ENCODE measurements around the gene DGLUCY. TPM values are rescaled to one million over a fixed set of nuclear protein-coding genes. Genes with fewer than 3 reads are reported as not detected.

The DGLUCY gene
- total RNA-seq, 5 donors from 2014 or later (not counting 1 experiment from before 2014, with no cell fraction given), result 69.8 to 144 (median 99.8) TPM

GRCh38 chr14:91235841-91236240, 122.0 kb downstream of the DGLUCY start:
- Mint-ChIP-seq H3K4me3 (no peak overlapping the region), H3K36me3 (peaks cover 38% of the 10 kb centered on the region), H3K4me1 (peaks cover 64 to 82% (median 73%) of the 10 kb centered on the region in 3 donors), H3K27ac (peak overlapping the region; percentile 76 to 83), H3K27me3 (no peaks in the 10 kb centered on the region), H3K9me3 (peaks cover 0 to under 1% (median 0%) of the 10 kb centered on the region in 3 donors)
- DNase-seq (no peak), ATAC-seq (replicated peaks in 1 of 4) (no peak)
- POLR2A ChIA-PET, result no interaction called here
- CTCF ChIA-PET, result interaction anchor here (0.6 kb wide), 2 partner anchors 29 to 719 kb away, joined by 3 to 5 read pairs; no protein-coding TSS in a partner anchor
- 93% methylated on average over 6 of the region's 7 CpGs for WGBS (ENCODE audit: insufficient coverage)
- H3K27me3 ChIP-seq (replicated peaks in 1 of 2; ENCODE audit: control insufficient read depth in 2 of 2, extremely low read depth in 1 of 2, insufficient read depth in 2 of 2, low read length in 1 of 2), result no peaks in the 10 kb centered on the region
- peaks cover 0 to 11% of the 10 kb centered on the region in 2 donors for H3K36me3 ChIP-seq (ENCODE audit: control insufficient read depth in 2 of 2, extremely low read depth in 1 of 2, insufficient read depth in 1 of 2, low read length in 1 of 2)
- H3K27ac ChIP-seq (ENCODE audit: low read length), result no peak overlapping the region
- no peak overlapping the region for H3K4me3 ChIP-seq (ENCODE audit: control insufficient read depth in 1 of 2, extremely low read depth in 1 of 2, low read length in 1 of 2)
- no peaks in the 10 kb centered on the region for H3K9me3 ChIP-seq
- peaks cover 15 to 74% of the 10 kb centered on the region in 2 experiments for H3K4me1 ChIP-seq (ENCODE audit: control insufficient read depth in 1 of 2, extremely low read depth in 1 of 2, insufficient read depth in 2 of 2, low read length in 2 of 2)

DNA sequence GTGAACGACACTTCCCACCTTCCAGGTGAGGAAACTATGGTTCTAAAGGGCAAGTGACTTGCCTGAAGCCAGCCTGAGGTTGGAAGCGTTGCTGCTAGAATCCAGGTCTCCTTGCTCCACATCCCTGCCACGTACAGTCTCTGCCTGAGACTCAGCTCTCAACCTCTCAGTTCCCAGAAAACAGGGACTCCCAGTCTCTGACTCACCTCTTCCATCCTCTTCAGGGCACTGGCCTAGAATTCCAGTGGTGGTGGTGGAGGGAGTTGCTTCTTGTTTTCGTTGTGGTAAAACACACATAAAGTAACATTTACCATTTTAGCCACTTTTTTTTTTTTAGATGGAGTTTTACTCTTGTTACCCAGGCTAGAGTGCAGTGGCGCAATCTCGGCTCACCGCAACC, 123.3 kb downstream of the DGLUCY start:
- Histone ChIP-seq H3K9me3 (no peaks in the 10 kb centered on the region), H3K4me1 (ENCODE audit: control insufficient read depth in 1 of 2, extremely low read depth in 1 of 2, insufficient read depth in 2 of 2, low read length in 2 of 2) (peaks cover 14 to 74% of the 10 kb centered on the region in 2 experiments), H3K27ac (ENCODE audit: low read length) (no peak overlapping the region), H3K4me3 (ENCODE audit: control insufficient read depth in 1 of 2, extremely low read depth in 1 of 2, low read length in 1 of 2) (no peak overlapping the region), H3K27me3 (replicated peaks in 1 of 2; ENCODE audit: control insufficient read depth in 2 of 2, extremely low read depth in 1 of 2, insufficient read depth in 2 of 2, low read length in 1 of 2) (no peaks in the 10 kb centered on the region), H3K36me3 (ENCODE audit: control insufficient read depth in 2 of 2, extremely low read depth in 1 of 2, insufficient read depth in 1 of 2, low read length in 1 of 2) (peaks cover 0 to 14% of the 10 kb centered on the region in 2 donors)
- no peak for ATAC-seq (replicated peaks in 1 of 4)
- ChIA-PET POLR2A (interaction anchor here in 1 of 2 donors (0.6 kb wide), 1 partner anchor 33 kb away, joined by 3 read pairs; no protein-coding TSS in a partner anchor), CTCF (interaction anchor here in 1 of 2 donors (0.5 kb wide), 1 partner anchor 916 kb away, joined by 3 read pairs; no protein-coding TSS in a partner anchor)
- Mint-ChIP-seq H3K4me3 (no peak overlapping the region), H3K4me1 (peaks cover 64 to 82% (median 73%) of the 10 kb centered on the region in 3 donors), H3K27ac (peak overlapping the region in 1 of 2 donors; percentile 60), H3K27me3 (no peaks in the 10 kb centered on the region), H3K36me3 (peaks cover 36% of the 10 kb centered on the region), H3K9me3 (no peaks in the 10 kb centered on the region)
- 90% methylated on average over 2 of the region's 7 CpGs for WGBS (ENCODE audit: insufficient coverage)
- DNase-seq, result no peak

GRCh38 chr14:91238085-91238484, 124.2 kb downstream of the DGLUCY start:
- ChIA-PET CTCF (no interaction called here), POLR2A (interaction anchor here (0.9 to 1.1 kb wide), 2 partner anchors 8 to 14 kb away, joined by 3 read pairs; no protein-coding TSS in a partner anchor)
- no peaks in the 10 kb centered on the region for H3K9me3 ChIP-seq
- H3K4me3 ChIP-seq (ENCODE audit: control insufficient read depth in 1 of 2, extremely low read depth in 1 of 2, low read length in 1 of 2), result no peak overlapping the region
- H3K27me3 ChIP-seq (replicated peaks in 1 of 2; ENCODE audit: control insufficient read depth in 2 of 2, extremely low read depth in 1 of 2, insufficient read depth in 2 of 2, low read length in 1 of 2), result no peaks in the 10 kb centered on the region
- peaks cover 20 to 73% of the 10 kb centered on the region in 2 experiments for H3K4me1 ChIP-seq (ENCODE audit: control insufficient read depth in 1 of 2, extremely low read depth in 1 of 2, insufficient read depth in 2 of 2, low read length in 2 of 2)
- WGBS (ENCODE audit: insufficient coverage), result 100% methylated on average over 1 of the region's 4 CpGs
- Mint-ChIP-seq H3K27ac (peak overlapping the region; percentile 77 to 84), H3K36me3 (peaks cover 31% of the 10 kb centered on the region), H3K27me3 (no peaks in the 10 kb centered on the region), H3K9me3 (no peaks in the 10 kb centered on the region), H3K4me3 (no peak overlapping the region), H3K4me1 (peaks cover 68 to 82% (median 73%) of the 10 kb centered on the region in 3 donors)
- no peak overlapping the region for H3K27ac ChIP-seq (ENCODE audit: low read length)
- no peak for DNase-seq
- ATAC-seq (replicated peaks in 1 of 4), result no peak
- H3K36me3 ChIP-seq (ENCODE audit: control insufficient read depth in 2 of 2, extremely low read depth in 1 of 2, insufficient read depth in 1 of 2, low read length in 1 of 2), result peaks cover 0 to 14% of the 10 kb centered on the region in 2 donors

GRCh38 chr14:91238661-91239060, 124.8 kb downstream of the DGLUCY start:
- DNase-seq (no peak), ATAC-seq (replicated peaks in 1 of 4) (no peak)
- H3K36me3 ChIP-seq (ENCODE audit: control insufficient read depth in 2 of 2, extremely low read depth in 1 of 2, insufficient read depth in 1 of 2, low read length in 1 of 2), result peaks cover 0 to 14% of the 10 kb centered on the region in 2 donors
- peaks cover 24 to 73% of the 10 kb centered on the region in 2 experiments for H3K4me1 ChIP-seq (ENCODE audit: control insufficient read depth in 1 of 2, extremely low read depth in 1 of 2, insufficient read depth in 2 of 2, low read length in 2 of 2)
- ChIA-PET POLR2A (interaction anchor here (0.9 to 1.1 kb wide), 2 partner anchors 8 to 13 kb away, joined by 3 read pairs; no protein-coding TSS in a partner anchor), CTCF (no interaction called here)
- H3K9me3 ChIP-seq, result no peaks in the 10 kb centered on the region
- peaks cover 31% of the 10 kb centered on the region for H3K36me3 Mint-ChIP-seq
- no peaks in the 10 kb centered on the region for H3K9me3 Mint-ChIP-seq
- peak overlapping the region; percentile 77 to 84 for H3K27ac Mint-ChIP-seq
- 89% methylated on average over 4 of the region's 8 CpGs for WGBS (ENCODE audit: insufficient coverage)
- peaks cover 74 to 82% (median 79%) of the 10 kb centered on the region in 3 donors for H3K4me1 Mint-ChIP-seq
- H3K27ac ChIP-seq (ENCODE audit: low read length), result peak overlapping the region; percentile 28
- no peak overlapping the region for H3K4me3 ChIP-seq (ENCODE audit: control insufficient read depth in 1 of 2, extremely low read depth in 1 of 2, low read length in 1 of 2)
- no peaks in the 10 kb centered on the region for H3K27me3 Mint-ChIP-seq
- no peaks in the 10 kb centered on the region for H3K27me3 ChIP-seq (replicated peaks in 1 of 2; ENCODE audit: control insufficient read depth in 2 of 2, extremely low read depth in 1 of 2, insufficient read depth in 2 of 2, low read length in 1 of 2)
- peak overlapping the region in 1 of 3 donors; percentile 49 for H3K4me3 Mint-ChIP-seq

GRCh38 chr14:91241863-91242262, 128.0 kb downstream of the DGLUCY start:
- Mint-ChIP-seq H3K27me3 (no peaks in the 10 kb centered on the region), H3K4me3 (peak overlapping the region; percentile 82 to 86 (median 85)), H3K27ac (peak overlapping the region; percentile 89 to 90), H3K36me3 (peaks cover 13% of the 10 kb centered on the region), H3K9me3 (no peaks in the 10 kb centered on the region), H3K4me1 (peaks cover 89 to 96% (median 91%) of the 10 kb centered on the region in 3 donors)
- WGBS (ENCODE audit: insufficient coverage), result 2% methylated on average over 7 of the region's 7 CpGs
- CTCF ChIA-PET, result interaction anchor here (0.6 to 0.8 kb wide), 4 partner anchors 10 to 173 kb away, joined by 3 to 6 read pairs (median 3); no protein-coding TSS in a partner anchor
- H3K36me3 ChIP-seq (ENCODE audit: control insufficient read depth in 2 of 2, extremely low read depth in 1 of 2, insufficient read depth in 1 of 2, low read length in 1 of 2), result peaks cover 0 to 3% of the 10 kb centered on the region in 2 donors
- ATAC-seq (replicated peaks in 1 of 4), result peak in 1 of 4 experiments; percentile 12
- H3K4me3 ChIP-seq (ENCODE audit: control insufficient read depth in 1 of 2, extremely low read depth in 1 of 2, low read length in 1 of 2), result peak overlapping the region; percentile 44 to 54
- POLR2A ChIA-PET, result interaction anchor here (0.6 to 1.5 kb wide), 3 partner anchors 8 to 493 kb away, joined by 3 to 4 read pairs (median 3); no protein-coding TSS in a partner anchor
- DNase-seq, result peak in 4 of 35 experiments; percentile 35 to 66 (median 38)
- no peaks in the 10 kb centered on the region for H3K9me3 ChIP-seq
- no peaks in the 10 kb centered on the region for H3K27me3 ChIP-seq (replicated peaks in 1 of 2; ENCODE audit: control insufficient read depth in 2 of 2, extremely low read depth in 1 of 2, insufficient read depth in 2 of 2, low read length in 1 of 2)
- peak overlapping the region; percentile 99 for H3K27ac ChIP-seq (ENCODE audit: low read length)
- peaks cover 49 to 85% of the 10 kb centered on the region in 2 experiments for H3K4me1 ChIP-seq (ENCODE audit: control insufficient read depth in 1 of 2, extremely low read depth in 1 of 2, insufficient read depth in 2 of 2, low read length in 2 of 2)

DNA sequence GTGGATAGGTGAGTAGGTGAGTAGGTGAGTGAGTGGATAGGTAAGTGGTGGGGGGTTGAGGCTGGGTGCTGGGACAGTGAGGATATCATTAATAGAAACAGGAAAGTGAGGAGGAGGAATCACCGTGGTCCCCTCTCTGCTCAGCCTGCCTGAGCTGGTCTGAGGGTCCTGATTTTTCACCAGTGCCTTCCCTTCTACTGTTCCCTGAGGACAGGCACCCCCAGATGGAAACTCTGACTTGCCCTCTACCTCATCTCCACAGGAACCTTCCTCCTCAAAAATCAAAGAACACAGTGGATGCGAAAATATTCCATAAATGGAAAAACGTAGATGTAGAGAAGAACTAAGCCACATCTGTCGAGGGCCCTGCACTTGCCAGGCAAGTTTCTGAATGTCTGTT, 128.8 kb downstream of the DGLUCY start:
- Histone ChIP-seq H3K27ac (ENCODE audit: low read length) (peak overlapping the region; percentile 99), H3K9me3 (no peaks in the 10 kb centered on the region), H3K36me3 (ENCODE audit: control insufficient read depth in 2 of 2, extremely low read depth in 1 of 2, insufficient read depth in 1 of 2, low read length in 1 of 2) (peaks cover 0 to 3% of the 10 kb centered on the region in 2 donors), H3K4me1 (ENCODE audit: control insufficient read depth in 1 of 2, extremely low read depth in 1 of 2, insufficient read depth in 2 of 2, low read length in 2 of 2) (peaks cover 49 to 89% of the 10 kb centered on the region in 2 experiments), H3K4me3 (ENCODE audit: control insufficient read depth in 1 of 2, extremely low read depth in 1 of 2, low read length in 1 of 2) (peak overlapping the region; percentile 46 to 54), H3K27me3 (replicated peaks in 1 of 2; ENCODE audit: control insufficient read depth in 2 of 2, extremely low read depth in 1 of 2, insufficient read depth in 2 of 2, low read length in 1 of 2) (no peaks in the 10 kb centered on the region)
- DNase-seq (no peak), ATAC-seq (replicated peaks in 1 of 4) (no peak)
- H3K36me3 Mint-ChIP-seq, result peaks cover 17% of the 10 kb centered on the region
- H3K27ac Mint-ChIP-seq, result peak overlapping the region; percentile 89 to 90
- H3K27me3 Mint-ChIP-seq, result no peaks in the 10 kb centered on the region
- CTCF ChIA-PET, result interaction anchor here in 1 of 2 donors (0.8 to 1.5 kb wide), 5 partner anchors 10 to 48 kb away, joined by 3 to 6 read pairs (median 4); no protein-coding TSS in a partner anchor
- peaks cover 0 to 4% (median 4%) of the 10 kb centered on the region in 3 donors for H3K9me3 Mint-ChIP-seq
- H3K4me1 Mint-ChIP-seq, result peaks cover 92 to 98% (median 94%) of the 10 kb centered on the region in 3 donors
- POLR2A ChIA-PET, result interaction anchor here in 1 of 2 donors (1.1 kb wide), 1 partner anchor 10 kb away, joined by 3 read pairs; no protein-coding TSS in a partner anchor
- peak overlapping the region; percentile 82 to 86 (median 85) for H3K4me3 Mint-ChIP-seq
- WGBS (ENCODE audit: insufficient coverage), result 20% methylated on average over 1 of the region's 4 CpGs

All from T-cell (primary cell).